A549 (cell line): ENCODE results near the gene CDH5. TPM values are rescaled to one million over a fixed set of nuclear protein-coding genes. Genes with fewer than 3 reads are reported as not detected.

ENCODE experiments used
- ATAC-seq, 2 experiments: fragments of 200-7000 bp in 1 of 2; fragments of >200 bp in 1 of 2; cut with Nextera tagmentation in 1 of 2; cut with Tn5 transposase in 1 of 2; 3 replicates each; pipeline versions ENCODE4 v1.8.0 to v1.9.1; 2018 to 2020; ENCODE audit warnings: mild to moderate bottlenecking in 1 of 2, moderate library complexity in 1 of 2
- CTCF ChIA-PET: fragments of 300-600 bp; sonication (Branson Sonifier 250); formaldehyde crosslinking; extraction: SDS; loops from one replicate; lab custom pipeline; 2021; ENCODE audit warnings: antibody characterized with exemption, inconsistent platforms; lab: Yijun Ruan, JAX
- POLR2A ChIA-PET: fragments of 350-600 bp; formaldehyde crosslinking; extraction: SDS; loops from one replicate; lab custom pipeline; 2021; ENCODE audit warnings: antibody characterized with exemption, inconsistent platforms; lab: Yijun Ruan, JAX
- DNase-seq, 2 experiments: peaks; one replicate each; pipeline versions ENCODE4 v3.0.0 to v3.0.0-alpha.2; 2011 to 2016; ENCODE audit warnings: low read depth in 1 of 2, low spot score in 1 of 2
- FAIRE-seq: peaks from 2 replicates; lab custom pipeline; 2011; peaks lifted over from hg19 to GRCh38; lab: Jason Lieb, UNC
- H3K27ac ChIP-seq, 2 experiments: fragments of >200 bp; sonication (Bioruptor Twin); formaldehyde crosslinking; 3 replicates each; pipeline ENCODE4 v1.5.1; 2016 to 2017
- H3K4me1 ChIP-seq: fragments of >200 bp; sonication (Bioruptor Twin); formaldehyde crosslinking; 3 replicates; pipeline ENCODE4 v1.6.1; 2016
- H3K4me2 ChIP-seq: fragments of >200 bp; sonication (Bioruptor Twin); formaldehyde crosslinking; 3 replicates; pipeline ENCODE4 v1.6.1; 2016
- H3K4me3 ChIP-seq: fragments of >200 bp; sonication (Bioruptor Twin); formaldehyde crosslinking; 3 replicates; pipeline ENCODE4 v1.5.1; 2016
- H3K9me3 ChIP-seq: fragments of >200 bp; sonication (Bioruptor Twin); formaldehyde crosslinking; 3 replicates; pipeline ENCODE4 v1.6.1; 2016
- CBX2 ChIP-seq: fragments of 200-600 bp; sonication (generic); IDR thresholded peaks from 2 replicates; pipeline ENCODE4 v1.6.1; 2016; ENCODE audit warnings: low read depth, mild to moderate bottlenecking, borderline replicate concordance
- CHD4 ChIP-seq: fragments of 200-600 bp; sonication (generic); IDR thresholded peaks from 2 replicates; pipeline ENCODE4 v1.6.1; 2016; ENCODE audit warnings: antibody characterized with exemption, mild to moderate bottlenecking, borderline replicate concordance
- EHMT2 ChIP-seq: fragments of 200-600 bp; sonication (generic); IDR thresholded peaks from 2 replicates; pipeline ENCODE4 v1.6.1; 2016; ENCODE audit warnings: antibody characterized with exemption, low read depth, mild to moderate bottlenecking, moderate library complexity
- ESRRA ChIP-seq: fragments of 150-350 bp; IDR thresholded peaks from 2 replicates; pipeline ENCODE4 v1.6.1; 2014; ENCODE audit warnings: mild to moderate bottlenecking, low read length, borderline replicate concordance
- HDAC2 ChIP-seq: fragments of 200-600 bp; sonication (generic); IDR thresholded peaks from 2 replicates; pipeline ENCODE4 v1.6.1; 2016
- HES2 ChIP-seq: fragments of >200 bp; sonication (Bioruptor Twin); formaldehyde crosslinking; IDR thresholded peaks from 2 replicates; pipeline ENCODE4 v1.6.1; 2016
- JUN ChIP-seq, 2 experiments: fragments of >200 bp; sonication (Bioruptor Twin); formaldehyde crosslinking; IDR thresholded peaks; 2 replicates in 1 of 2; 3 replicates in 1 of 2; pipeline ENCODE4 v1.6.1; 2016 to 2017
- JUNB ChIP-seq: fragments of >200 bp; sonication (Bioruptor Twin); formaldehyde crosslinking; IDR thresholded peaks from 2 replicates; pipeline ENCODE4 v1.6.1; 2016
- KDM1A ChIP-seq: fragments of 200-600 bp; sonication (generic); IDR thresholded peaks from 2 replicates; pipeline ENCODE4 v1.6.1; 2016; ENCODE audit warnings: low read depth, mild to moderate bottlenecking
- KDM5A ChIP-seq: fragments of 200-600 bp; sonication (generic); IDR thresholded peaks from 2 replicates; pipeline ENCODE4 v1.6.1; 2016; ENCODE audit warnings: antibody characterized with exemption, mild to moderate bottlenecking
- MAX ChIP-seq: IDR thresholded peaks from 2 replicates; pipeline ENCODE4 v1.6.1; 2012
- MYC ChIP-seq: IDR thresholded peaks from 2 replicates; pipeline ENCODE4 v1.6.1; 2012; ENCODE audit warnings: mild to moderate bottlenecking, inconsistent platforms, low read length, improper control_type of control experiment, borderline replicate concordance
- NR3C1 ChIP-seq: fragments of >200 bp; sonication (Bioruptor Twin); formaldehyde crosslinking; IDR thresholded peaks from 3 replicates; pipeline ENCODE4 v1.6.1; 2017
- PHF8 ChIP-seq: fragments of 200-600 bp; sonication (generic); IDR thresholded peaks from 2 replicates; pipeline ENCODE4 v1.6.1; 2016; ENCODE audit warnings: low read depth, mild to moderate bottlenecking, antibody characterized with exemption, moderate library complexity, borderline replicate concordance
- POLR2AphosphoS2 ChIP-seq: conservative IDR thresholded peaks from 2 replicates; pipeline ENCODE4 v1.6.1; 2012; ENCODE audit warnings: low read length, improper control_type of control experiment, inconsistent platforms
- RARB ChIP-seq: fragments of 250-450 bp; sonication (Bioruptor Pico); IDR thresholded peaks from 2 replicates; pipeline ENCODE4 v1.8.0; 2021; ENCODE audit warnings: mild to moderate bottlenecking, moderate library complexity
- RNF2 ChIP-seq: fragments of 200-600 bp; sonication (generic); IDR thresholded peaks from 2 replicates; pipeline ENCODE4 v1.6.1; 2016; ENCODE audit warnings: low read depth, mild to moderate bottlenecking, antibody characterized with exemption, moderate library complexity, borderline replicate concordance
- SREBF2 ChIP-seq: fragments of 450-650 bp; IDR thresholded peaks from 2 replicates; pipeline ENCODE4 v1.6.1; 2014; ENCODE audit warnings: mild to moderate bottlenecking, moderate library complexity
- TP53 ChIP-seq: fragments of 250-450 bp; sonication (Bioruptor Pico); IDR thresholded peaks from 2 replicates; pipeline ENCODE4 v1.5.0; 2021; ENCODE audit warnings: mild to moderate bottlenecking, moderate library complexity
- ZNF302 ChIP-seq: fragments of 250-450 bp; sonication (Bioruptor Pico); IDR thresholded peaks from 2 replicates; pipeline ENCODE4 v1.9.0; 2021; ENCODE audit warnings: inconsistent platforms, mild to moderate bottlenecking, moderate library complexity
- ZSCAN20 ChIP-seq: fragments of 250-450 bp; sonication (Bioruptor Pico); IDR thresholded peaks from 2 replicates; pipeline ENCODE4 v1.8.0; 2022; ENCODE audit warnings: mild to moderate bottlenecking, moderate library complexity
- WGBS: methylation state at CpG from one replicate; pipeline ENCODE4 v1.1.6; 2017; ENCODE audit errors: missing lambda C conversion rate; 5-methylcytosine and 5-hydroxymethylcytosine counted together
- polyA plus RNA-seq, 4 experiments: library from polyadenylated mRNA; depleted of rRNA in 3 of 4; stranded (reverse); fragments of >200 nt; fragmentation: RNase III in 1 of 4; extraction: RNeasy Plus Mini Kit Qiagen cat#74134 plus additional on column Dnase treatment in 1 of 4; gene quantifications; 2 replicates in 3 of 4; 3 replicates in 1 of 4; pipeline ENCODE4 v1.2.3, GENCODE V29; 2011 to 2017
- TF ChIP-seq, protein P1 (sequence below): fragments of 450-650 bp; IDR thresholded peaks from 2 replicates; pipeline ENCODE4 v1.6.1; 2014; ENCODE audit warnings: antibody characterized with exemption
- TF ChIP-seq, protein P2 (sequence below): fragments of 250-450 bp; sonication (Bioruptor Pico); IDR thresholded peaks from 2 replicates; pipeline ENCODE4 v1.5.0; 2021; ENCODE audit warnings: mild to moderate bottlenecking, moderate library complexity, borderline replicate concordance
- TF ChIP-seq, protein P3 (sequence below): fragments of 200-600 bp; sonication (generic); IDR thresholded peaks from 2 replicates; pipeline ENCODE4 v1.6.1; 2016; ENCODE audit warnings: antibody characterized with exemption, mild to moderate bottlenecking, moderate library complexity

Gene CDH5
- polyA plus RNA-seq, 2 of the 4 experiments (the other 2 are of a cell fraction), result 0.01 TPM; not detected in 1

- no peak for ATAC-seq
- ChIA-PET CTCF (interaction anchor here (1.0 to 2.9 kb wide), 6 partner anchors 8 to 469 kb away, joined by 3 to 13 read pairs (median 5); no protein-coding TSS in a partner anchor), POLR2A (no interaction called here)
- no peaks in the 10 kb centered on the region for H3K9me3 ChIP-seq
- no peaks in the 10 kb centered on the region for H3K4me1 ChIP-seq
- no peak for DNase-seq
- 68% methylated on average over 3 of the region's 3 CpGs for WGBS
- TF ChIP-seq CBX2, result no peak
- TF ChIP-seq NR3C1, result no peak
- TF ChIP-seq ESRRA, result no peak
- TF ChIP-seq RARB (CRISPR knock-in tag), result no peak
- TF ChIP-seq, protein P1, sequence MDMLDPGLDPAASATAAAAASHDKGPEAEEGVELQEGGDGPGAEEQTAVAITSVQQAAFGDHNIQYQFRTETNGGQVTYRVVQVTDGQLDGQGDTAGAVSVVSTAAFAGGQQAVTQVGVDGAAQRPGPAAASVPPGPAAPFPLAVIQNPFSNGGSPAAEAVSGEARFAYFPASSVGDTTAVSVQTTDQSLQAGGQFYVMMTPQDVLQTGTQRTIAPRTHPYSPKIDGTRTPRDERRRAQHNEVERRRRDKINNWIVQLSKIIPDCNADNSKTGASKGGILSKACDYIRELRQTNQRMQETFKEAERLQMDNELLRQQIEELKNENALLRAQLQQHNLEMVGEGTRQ, result no peak
- no peak overlapping the region for H3K4me2 ChIP-seq
- no peak overlapping the region for H3K4me3 ChIP-seq
- no peak for FAIRE-seq
- H3K27ac ChIP-seq, result no peak overlapping the region
Observed at GRCh38 chr16:66399031-66399430, 32.5 kb downstream of the CDH5 start.

- CTCF ChIA-PET, result interaction anchor here (0.9 to 2.9 kb wide), 4 partner anchors 42 to 189 kb away, joined by 3 to 13 read pairs (median 6); no protein-coding TSS in a partner anchor
- H3K4me1 ChIP-seq, result no peaks in the 10 kb centered on the region
- 51% methylated on average over 3 of the region's 3 CpGs for WGBS
- TF ChIP-seq HDAC2 (no peak), KDM5A (no peak), MYC (no peak), HES2 (no peak), JUN (IDR thresholded peaks at IDR 0.05) (no peak), MAX (no peak), KDM1A (no peak), RNF2 (no peak), POLR2AphosphoS2 (no peak), NR3C1 (no peak), CHD4 (no peak), TP53 (CRISPR knock-in tag) (no peak), SREBF2 (no peak), EHMT2 (no peak), PHF8 (no peak), ZNF302 (CRISPR knock-in tag) (no peak), ZSCAN20 (CRISPR knock-in tag) (no peak), JUNB (no peak)
- TF ChIP-seq, protein P2, sequence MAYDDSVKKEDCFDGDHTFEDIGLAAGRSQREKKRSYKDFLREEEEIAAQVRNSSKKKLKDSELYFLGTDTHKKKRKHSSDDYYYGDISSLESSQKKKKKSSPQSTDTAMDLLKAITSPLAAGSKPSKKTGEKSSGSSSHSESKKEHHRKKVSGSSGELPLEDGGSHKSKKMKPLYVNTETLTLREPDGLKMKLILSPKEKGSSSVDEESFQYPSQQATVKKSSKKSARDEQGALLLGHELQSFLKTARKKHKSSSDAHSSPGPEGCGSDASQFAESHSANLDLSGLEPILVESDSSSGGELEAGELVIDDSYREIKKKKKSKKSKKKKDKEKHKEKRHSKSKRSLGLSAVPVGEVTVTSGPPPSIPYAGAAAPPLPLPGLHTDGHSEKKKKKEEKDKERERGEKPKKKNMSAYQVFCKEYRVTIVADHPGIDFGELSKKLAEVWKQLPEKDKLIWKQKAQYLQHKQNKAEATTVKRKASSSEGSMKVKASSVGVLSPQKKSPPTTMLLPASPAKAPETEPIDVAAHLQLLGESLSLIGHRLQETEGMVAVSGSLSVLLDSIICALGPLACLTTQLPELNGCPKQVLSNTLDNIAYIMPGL (CRISPR knock-in tag), result no peak
- TF ChIP-seq, protein P3, sequence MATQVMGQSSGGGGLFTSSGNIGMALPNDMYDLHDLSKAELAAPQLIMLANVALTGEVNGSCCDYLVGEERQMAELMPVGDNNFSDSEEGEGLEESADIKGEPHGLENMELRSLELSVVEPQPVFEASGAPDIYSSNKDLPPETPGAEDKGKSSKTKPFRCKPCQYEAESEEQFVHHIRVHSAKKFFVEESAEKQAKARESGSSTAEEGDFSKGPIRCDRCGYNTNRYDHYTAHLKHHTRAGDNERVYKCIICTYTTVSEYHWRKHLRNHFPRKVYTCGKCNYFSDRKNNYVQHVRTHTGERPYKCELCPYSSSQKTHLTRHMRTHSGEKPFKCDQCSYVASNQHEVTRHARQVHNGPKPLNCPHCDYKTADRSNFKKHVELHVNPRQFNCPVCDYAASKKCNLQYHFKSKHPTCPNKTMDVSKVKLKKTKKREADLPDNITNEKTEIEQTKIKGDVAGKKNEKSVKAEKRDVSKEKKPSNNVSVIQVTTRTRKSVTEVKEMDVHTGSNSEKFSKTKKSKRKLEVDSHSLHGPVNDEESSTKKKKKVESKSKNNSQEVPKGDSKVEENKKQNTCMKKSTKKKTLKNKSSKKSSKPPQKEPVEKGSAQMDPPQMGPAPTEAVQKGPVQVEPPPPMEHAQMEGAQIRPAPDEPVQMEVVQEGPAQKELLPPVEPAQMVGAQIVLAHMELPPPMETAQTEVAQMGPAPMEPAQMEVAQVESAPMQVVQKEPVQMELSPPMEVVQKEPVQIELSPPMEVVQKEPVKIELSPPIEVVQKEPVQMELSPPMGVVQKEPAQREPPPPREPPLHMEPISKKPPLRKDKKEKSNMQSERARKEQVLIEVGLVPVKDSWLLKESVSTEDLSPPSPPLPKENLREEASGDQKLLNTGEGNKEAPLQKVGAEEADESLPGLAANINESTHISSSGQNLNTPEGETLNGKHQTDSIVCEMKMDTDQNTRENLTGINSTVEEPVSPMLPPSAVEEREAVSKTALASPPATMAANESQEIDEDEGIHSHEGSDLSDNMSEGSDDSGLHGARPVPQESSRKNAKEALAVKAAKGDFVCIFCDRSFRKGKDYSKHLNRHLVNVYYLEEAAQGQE, result no peak
- TF ChIP-seq, all 56 proteins: peak for 0
- no peak overlapping the region for H3K4me2 ChIP-seq
- H3K27ac ChIP-seq, result no peak overlapping the region
- no peak for FAIRE-seq
- POLR2A ChIA-PET, result no interaction called here
- DNase-seq, result no peak
- ATAC-seq, result no peak
- H3K9me3 ChIP-seq, result no peaks in the 10 kb centered on the region
- H3K4me3 ChIP-seq, result no peak overlapping the region
Observed at GRCh38 chr16:66399930-66400329, 33.4 kb downstream of the CDH5 start.
